ENCODE measurements around the gene GPR35.

The GPR35 gene

DNA sequence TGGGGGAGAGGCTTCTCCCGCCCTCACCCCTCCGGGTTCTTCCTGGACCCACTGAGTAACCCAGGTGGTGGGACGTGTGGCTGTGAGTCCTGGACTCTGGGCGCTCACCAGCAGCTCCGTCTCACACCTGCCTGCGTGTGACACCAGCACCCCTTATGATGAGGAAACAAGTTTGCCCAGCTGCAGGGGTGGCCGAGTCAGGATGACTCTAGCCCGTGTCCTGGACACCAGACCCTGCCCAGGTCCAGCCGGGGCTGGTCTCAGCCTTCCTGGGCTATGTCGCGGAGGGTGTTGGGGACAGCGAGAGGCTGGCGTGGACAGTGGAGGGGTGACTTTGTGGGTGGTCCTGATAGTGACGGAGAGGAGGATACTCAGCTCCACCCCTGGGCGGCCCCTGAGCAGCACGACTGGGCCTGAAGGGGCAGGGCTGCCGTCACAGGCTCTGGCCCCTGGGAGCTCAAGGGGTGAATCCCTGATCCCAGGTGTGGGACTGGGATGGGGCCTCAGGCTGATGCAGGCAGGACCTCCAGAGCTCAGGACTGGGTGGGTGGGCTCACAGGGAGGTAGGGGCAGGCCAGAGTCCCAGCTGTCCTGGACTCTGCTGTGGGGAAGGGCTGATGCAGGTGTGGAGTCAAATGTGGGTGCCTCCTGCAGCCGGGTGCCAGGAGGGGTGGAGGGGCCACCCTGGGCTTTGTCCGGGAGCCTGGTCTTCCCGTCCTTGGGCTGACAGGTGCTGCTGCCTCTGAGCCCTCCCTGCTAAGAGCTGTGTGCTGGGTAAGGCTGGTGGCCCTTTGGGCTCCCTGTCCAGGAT, 3.7 kb downstream of the GPR35 start:
- peaks cover 13% of the 10 kb centered on the region for H3K9me3 ChIP-seq (ENCODE audit: insufficient read depth, low read depth, low read length)
- no peaks in the 10 kb centered on the region for H3K27me3 ChIP-seq (ENCODE audit: insufficient read depth, low read length)
- 77% methylated on average over 20 of the region's 20 CpGs for WGBS
- no peak overlapping the region for H3K4me3 ChIP-seq (ENCODE audit: low read length)
- no peaks in the 10 kb centered on the region for H3K36me3 ChIP-seq (ENCODE audit: insufficient read depth, low read length)
- no peaks in the 10 kb centered on the region for H3K4me1 ChIP-seq (ENCODE audit: insufficient read depth, low read length)
- no peak overlapping the region for H3K27ac ChIP-seq (ENCODE audit: low read depth, low read length)
- no peak overlapping the region for H3K9ac ChIP-seq (ENCODE audit: low read depth, low read length)

DNA sequence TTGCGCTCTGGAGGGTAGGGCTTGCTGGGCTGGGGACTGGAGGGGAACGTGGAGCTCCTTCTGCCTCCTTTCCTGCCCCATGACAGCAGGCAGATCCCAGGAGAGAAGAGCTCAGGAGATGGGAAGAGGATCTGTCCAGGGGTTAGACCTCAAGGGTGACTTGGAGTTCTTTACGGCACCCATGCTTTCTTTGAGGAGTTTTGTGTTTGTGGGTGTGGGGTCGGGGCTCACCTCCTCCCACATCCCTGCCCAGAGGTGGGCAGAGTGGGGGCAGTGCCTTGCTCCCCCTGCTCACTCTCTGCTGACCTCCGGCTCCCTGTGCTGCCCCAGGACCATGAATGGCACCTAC, 4.3 kb downstream of the GPR35 start:
- H3K9me3 ChIP-seq (ENCODE audit: insufficient read depth, low read depth, low read length), result peaks cover 19% of the 10 kb centered on the region
- no peaks in the 10 kb centered on the region for H3K27me3 ChIP-seq (ENCODE audit: insufficient read depth, low read length)
- H3K9ac ChIP-seq (ENCODE audit: low read depth, low read length), result no peak overlapping the region
- H3K36me3 ChIP-seq (ENCODE audit: insufficient read depth, low read length), result no peaks in the 10 kb centered on the region
- 92% methylated on average over 4 of the region's 5 CpGs for WGBS
- H3K4me3 ChIP-seq (ENCODE audit: low read length), result no peak overlapping the region
- no peaks in the 10 kb centered on the region for H3K4me1 ChIP-seq (ENCODE audit: insufficient read depth, low read length)
- H3K27ac ChIP-seq (ENCODE audit: low read depth, low read length), result no peak overlapping the region

DNA sequence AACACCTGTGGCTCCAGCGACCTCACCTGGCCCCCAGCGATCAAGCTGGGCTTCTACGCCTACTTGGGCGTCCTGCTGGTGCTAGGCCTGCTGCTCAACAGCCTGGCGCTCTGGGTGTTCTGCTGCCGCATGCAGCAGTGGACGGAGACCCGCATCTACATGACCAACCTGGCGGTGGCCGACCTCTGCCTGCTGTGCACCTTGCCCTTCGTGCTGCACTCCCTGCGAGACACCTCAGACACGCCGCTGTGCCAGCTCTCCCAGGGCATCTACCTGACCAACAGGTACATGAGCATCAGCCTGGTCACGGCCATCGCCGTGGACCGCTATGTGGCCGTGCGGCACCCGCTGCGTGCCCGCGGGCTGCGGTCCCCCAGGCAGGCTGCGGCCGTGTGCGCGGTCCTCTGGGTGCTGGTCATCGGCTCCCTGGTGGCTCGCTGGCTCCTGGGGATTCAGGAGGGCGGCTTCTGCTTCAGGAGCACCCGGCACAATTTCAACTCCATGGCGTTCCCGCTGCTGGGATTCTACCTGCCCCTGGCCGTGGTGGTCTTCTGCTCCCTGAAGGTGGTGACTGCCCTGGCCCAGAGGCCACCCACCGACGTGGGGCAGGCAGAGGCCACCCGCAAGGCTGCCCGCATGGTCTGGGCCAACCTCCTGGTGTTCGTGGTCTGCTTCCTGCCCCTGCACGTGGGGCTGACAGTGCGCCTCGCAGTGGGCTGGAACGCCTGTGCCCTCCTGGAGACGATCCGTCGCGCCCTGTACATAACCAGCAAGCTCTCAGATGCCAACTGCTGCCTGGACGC, 4.9 kb downstream of the GPR35 start:
- Histone ChIP-seq H3K9me3 (ENCODE audit: insufficient read depth, low read depth, low read length) (peaks cover 24% of the 10 kb centered on the region), H3K36me3 (ENCODE audit: insufficient read depth, low read length) (no peaks in the 10 kb centered on the region), H3K27me3 (ENCODE audit: insufficient read depth, low read length) (no peaks in the 10 kb centered on the region), H3K27ac (ENCODE audit: low read depth, low read length) (no peak overlapping the region), H3K4me3 (ENCODE audit: low read length) (no peak overlapping the region), H3K4me1 (ENCODE audit: insufficient read depth, low read length) (no peaks in the 10 kb centered on the region), H3K9ac (ENCODE audit: low read depth, low read length) (no peak overlapping the region)
- WGBS, result 94% methylated on average over 50 of the region's 50 CpGs

DNA sequence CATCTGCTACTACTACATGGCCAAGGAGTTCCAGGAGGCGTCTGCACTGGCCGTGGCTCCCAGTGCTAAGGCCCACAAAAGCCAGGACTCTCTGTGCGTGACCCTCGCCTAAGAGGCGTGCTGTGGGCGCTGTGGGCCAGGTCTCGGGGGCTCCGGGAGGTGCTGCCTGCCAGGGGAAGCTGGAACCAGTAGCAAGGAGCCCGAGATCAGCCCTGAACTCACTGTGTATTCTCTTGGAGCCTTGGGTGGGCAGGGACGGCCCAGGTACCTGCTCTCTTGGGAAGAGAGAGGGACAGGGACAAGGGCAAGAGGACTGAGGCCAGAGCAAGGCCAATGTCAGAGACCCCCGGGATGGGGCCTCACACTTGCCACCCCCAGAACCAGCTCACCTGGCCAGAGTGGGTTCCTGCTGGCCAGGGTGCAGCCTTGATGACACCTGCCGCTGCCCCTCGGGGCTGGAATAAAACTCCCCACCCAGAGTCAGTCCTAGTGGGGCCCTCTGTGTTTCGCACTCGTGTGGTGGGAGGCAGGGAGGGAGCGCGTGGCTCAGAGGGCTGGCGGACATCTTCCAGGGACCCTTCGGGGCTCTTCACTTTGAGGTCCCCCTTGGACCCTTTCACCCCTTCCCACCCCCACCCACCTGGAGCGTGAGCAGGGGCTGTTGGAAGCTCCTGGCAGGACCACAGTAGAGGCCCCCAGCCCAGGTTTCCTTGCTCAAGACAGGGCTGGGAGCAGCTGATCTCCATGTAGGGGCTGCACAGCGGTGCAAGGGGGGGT, 5.7 kb downstream of the GPR35 start:
- Histone ChIP-seq H3K4me3 (ENCODE audit: low read length) (no peak overlapping the region), H3K9ac (ENCODE audit: low read depth, low read length) (no peak overlapping the region), H3K9me3 (ENCODE audit: insufficient read depth, low read depth, low read length) (peaks cover 30% of the 10 kb centered on the region), H3K27me3 (ENCODE audit: insufficient read depth, low read length) (no peaks in the 10 kb centered on the region), H3K27ac (ENCODE audit: low read depth, low read length) (no peak overlapping the region), H3K36me3 (ENCODE audit: insufficient read depth, low read length) (no peaks in the 10 kb centered on the region), H3K4me1 (ENCODE audit: insufficient read depth, low read length) (no peaks in the 10 kb centered on the region)
- WGBS, result 93% methylated on average over 21 of the region's 21 CpGs

DNA sequence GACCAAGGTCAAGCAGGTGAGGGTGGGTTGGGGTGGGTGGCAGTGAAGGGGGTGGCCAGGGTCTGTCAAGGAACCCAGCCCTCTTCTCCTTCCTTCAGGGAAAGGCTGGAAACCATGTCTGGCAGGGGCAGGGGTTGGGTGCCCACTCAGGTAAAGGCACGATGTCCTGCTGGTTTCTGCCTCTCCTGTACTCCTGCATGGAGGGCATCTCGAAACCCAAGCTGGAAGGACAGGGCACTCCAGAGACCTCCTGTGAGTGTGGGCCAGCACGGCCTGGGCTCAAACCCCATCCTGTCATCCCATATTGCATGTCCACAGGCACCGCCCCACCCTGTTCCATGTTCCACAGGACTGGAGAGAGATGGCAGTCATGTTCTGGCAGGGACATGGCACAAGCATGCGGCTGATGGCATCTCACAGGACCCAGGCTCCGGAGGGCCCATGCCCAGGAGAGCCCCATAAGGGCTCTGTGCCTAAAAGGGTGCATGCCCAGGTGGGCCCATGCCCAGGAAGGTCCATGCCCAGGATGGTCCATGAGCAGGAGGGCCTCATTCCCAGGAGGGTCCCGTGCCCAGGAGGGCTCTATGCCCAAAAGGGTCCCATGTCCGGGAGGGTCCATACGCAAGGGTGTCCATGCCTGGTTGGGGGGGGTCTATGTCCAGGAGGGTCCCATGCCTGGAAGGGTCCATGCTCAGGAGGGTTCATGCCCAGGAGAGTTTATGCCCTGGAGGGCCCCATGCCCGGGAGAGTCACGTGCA, 6.4 kb downstream of the GPR35 start:
- 86% methylated on average over 11 of the region's 11 CpGs for WGBS

DNA sequence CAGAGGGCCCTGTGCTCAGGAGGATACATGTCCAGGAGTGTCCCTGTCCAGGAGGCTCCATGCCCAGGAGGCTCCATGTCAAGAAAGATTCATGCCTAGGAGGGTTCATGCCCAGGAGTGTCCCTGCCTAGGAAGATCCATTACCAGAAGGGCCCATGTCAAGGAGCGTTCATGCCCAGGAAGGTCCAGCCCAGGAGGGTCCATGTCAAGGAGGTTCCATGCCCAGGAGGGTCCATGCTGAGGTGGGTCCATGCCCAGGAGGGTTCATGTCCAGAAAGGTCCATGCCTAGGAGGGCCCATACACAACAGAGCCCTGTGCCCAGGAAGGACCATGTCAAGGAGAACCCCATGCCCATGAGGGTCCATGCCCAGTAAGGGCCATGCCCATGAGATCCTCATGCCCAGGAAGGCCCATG, 7.0 kb downstream of the GPR35 start:
- 94% methylated on average over 1 of the region's 1 CpG for WGBS
- no peaks in the 10 kb centered on the region for H3K4me1 ChIP-seq (ENCODE audit: insufficient read depth, low read length)
- peaks cover 33% of the 10 kb centered on the region for H3K9me3 ChIP-seq (ENCODE audit: insufficient read depth, low read depth, low read length)
- H3K27me3 ChIP-seq (ENCODE audit: insufficient read depth, low read length), result no peaks in the 10 kb centered on the region
- no peak overlapping the region for H3K27ac ChIP-seq (ENCODE audit: low read depth, low read length)
- H3K36me3 ChIP-seq (ENCODE audit: insufficient read depth, low read length), result no peaks in the 10 kb centered on the region
- no peak overlapping the region for H3K9ac ChIP-seq (ENCODE audit: low read depth, low read length)
- no peak overlapping the region for H3K4me3 ChIP-seq (ENCODE audit: low read length)

More for the DNA sequence above, 6.4 kb downstream of the GPR35 start:
- Histone ChIP-seq H3K4me3 (ENCODE audit: low read length) (no peak overlapping the region), H3K9me3 (ENCODE audit: insufficient read depth, low read depth, low read length) (peaks cover 33% of the 10 kb centered on the region), H3K4me1 (ENCODE audit: insufficient read depth, low read length) (no peaks in the 10 kb centered on the region), H3K9ac (ENCODE audit: low read depth, low read length) (no peak overlapping the region), H3K27me3 (ENCODE audit: insufficient read depth, low read length) (no peaks in the 10 kb centered on the region), H3K36me3 (ENCODE audit: insufficient read depth, low read length) (no peaks in the 10 kb centered on the region), H3K27ac (ENCODE audit: low read depth, low read length) (no peak overlapping the region)

DNA sequence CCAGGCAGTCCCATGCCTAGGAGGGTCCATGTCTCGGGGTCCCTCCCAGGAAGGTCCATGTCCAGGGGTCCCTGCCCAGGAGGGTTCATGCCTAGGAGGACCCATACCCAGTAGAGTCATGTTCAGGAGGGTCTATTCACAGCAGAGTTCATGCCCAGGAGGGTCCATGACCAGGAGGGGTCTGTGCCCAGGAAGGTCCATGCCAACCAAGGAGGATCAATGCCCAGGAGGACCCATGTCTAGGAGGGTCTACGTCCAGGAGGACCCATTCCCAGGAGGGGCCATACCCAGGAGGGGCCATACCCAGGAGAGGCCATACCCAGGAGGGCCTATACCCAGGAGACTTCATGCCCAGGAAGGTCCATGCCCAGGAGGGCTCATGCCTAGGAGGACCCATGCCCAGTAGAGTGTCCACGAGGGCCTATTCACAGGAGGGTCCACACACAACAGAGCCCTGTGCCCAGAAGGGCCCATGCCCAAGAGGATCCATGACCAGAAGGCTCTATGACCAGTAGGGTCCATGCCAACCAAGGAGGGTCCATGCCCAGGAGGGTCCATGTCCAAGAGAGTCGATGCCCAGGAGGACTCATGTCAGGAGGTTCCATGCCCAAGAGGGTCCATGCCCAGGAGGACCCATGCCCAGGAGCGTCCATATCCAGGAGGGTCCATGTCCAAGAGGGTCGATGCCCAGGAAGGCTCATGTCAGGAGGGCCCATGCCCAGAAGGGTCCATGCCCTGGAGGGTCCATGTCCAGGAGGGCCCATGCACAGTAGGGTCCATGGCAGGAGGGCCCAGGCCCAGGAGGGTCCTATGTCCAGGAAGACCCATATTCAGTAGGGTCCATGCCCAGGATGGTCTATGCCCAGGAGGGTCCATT, 10.1 kb downstream of the GPR35 start:
- 81% methylated on average over 6 of the region's 6 CpGs for WGBS
- Histone ChIP-seq H3K36me3 (ENCODE audit: insufficient read depth, low read length) (no peaks in the 10 kb centered on the region), H3K4me1 (ENCODE audit: insufficient read depth, low read length) (no peaks in the 10 kb centered on the region)

DNA sequence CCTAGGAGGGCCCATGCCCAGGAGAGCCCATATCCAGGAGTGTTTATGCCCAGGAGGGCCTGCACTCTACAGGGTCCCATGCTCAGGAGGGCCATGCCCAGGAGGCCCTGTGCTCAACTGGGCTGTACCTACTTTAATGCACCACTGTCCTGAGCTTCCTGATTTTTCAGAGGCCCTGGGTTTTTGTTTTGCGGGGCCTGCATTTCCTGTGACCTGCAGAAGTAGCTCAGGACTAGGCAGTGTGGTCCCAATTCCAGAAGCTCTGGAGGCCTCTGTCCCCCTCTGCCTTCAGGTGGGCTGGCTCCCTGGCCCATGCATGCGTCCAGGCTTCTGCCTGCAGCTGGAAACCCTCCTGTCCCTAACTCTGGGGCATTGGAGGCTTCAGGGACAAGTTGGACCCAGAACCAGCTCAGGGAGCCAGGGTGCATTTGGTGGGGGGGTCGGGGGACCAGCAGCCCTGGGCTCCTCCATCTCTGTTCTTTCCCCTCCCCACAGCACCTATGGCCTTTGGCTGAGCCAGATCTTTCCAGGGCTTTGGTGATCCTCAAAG, 10.8 kb downstream of the GPR35 start:
- WGBS, result 81% methylated on average over 3 of the region's 3 CpGs
- H3K27me3 ChIP-seq (ENCODE audit: insufficient read depth, low read length), result no peaks in the 10 kb centered on the region
- H3K4me1 ChIP-seq (ENCODE audit: insufficient read depth, low read length), result no peaks in the 10 kb centered on the region
- no peaks in the 10 kb centered on the region for H3K36me3 ChIP-seq (ENCODE audit: insufficient read depth, low read length)
- H3K27ac ChIP-seq (ENCODE audit: low read depth, low read length), result no peak overlapping the region
- no peak overlapping the region for H3K4me3 ChIP-seq (ENCODE audit: low read length)
- H3K9me3 ChIP-seq (ENCODE audit: insufficient read depth, low read depth, low read length), result peaks cover 33% of the 10 kb centered on the region
- no peak overlapping the region for H3K9ac ChIP-seq (ENCODE audit: low read depth, low read length)

More for the DNA sequence above, 10.1 kb downstream of the GPR35 start:
- Histone ChIP-seq H3K9me3 (ENCODE audit: insufficient read depth, low read depth, low read length) (peaks cover 33% of the 10 kb centered on the region), H3K4me3 (ENCODE audit: low read length) (no peak overlapping the region), H3K27me3 (ENCODE audit: insufficient read depth, low read length) (no peaks in the 10 kb centered on the region), H3K27ac (ENCODE audit: low read depth, low read length) (no peak overlapping the region), H3K9ac (ENCODE audit: low read depth, low read length) (no peak overlapping the region)

DNA sequence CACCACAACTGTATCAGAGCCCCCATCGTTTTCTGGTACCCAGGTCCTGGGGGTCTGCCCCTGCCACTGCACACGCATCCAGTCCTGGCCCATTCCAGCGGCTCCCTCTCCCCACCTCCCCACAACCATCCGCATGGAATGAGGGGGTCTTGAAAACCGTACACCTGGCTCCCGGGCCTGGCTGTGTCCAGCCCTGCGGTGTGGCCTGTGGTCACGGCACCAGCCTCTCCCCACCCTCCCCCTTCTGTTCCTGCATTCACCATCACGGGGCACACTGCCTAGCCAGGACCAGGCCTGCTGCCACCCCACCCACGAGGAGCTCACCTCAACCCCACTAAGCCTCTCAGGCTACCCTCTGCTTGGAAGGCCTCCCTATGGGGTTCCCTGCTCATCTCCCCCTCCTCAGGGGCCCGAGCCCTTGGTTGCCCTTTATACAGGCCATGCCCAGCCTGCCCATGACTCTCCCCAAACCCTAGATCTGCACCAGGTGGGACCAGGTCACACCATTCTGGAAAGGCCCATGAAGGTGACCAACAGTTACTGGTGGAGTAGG, 11.4 kb downstream of the GPR35 start:
- WGBS, result 88% methylated on average over 11 of the region's 11 CpGs
- Histone ChIP-seq H3K27ac (ENCODE audit: low read depth, low read length) (no peak overlapping the region), H3K27me3 (ENCODE audit: insufficient read depth, low read length) (no peaks in the 10 kb centered on the region), H3K9ac (ENCODE audit: low read depth, low read length) (no peak overlapping the region), H3K4me3 (ENCODE audit: low read length) (no peak overlapping the region), H3K36me3 (ENCODE audit: insufficient read depth, low read length) (no peaks in the 10 kb centered on the region), H3K9me3 (ENCODE audit: insufficient read depth, low read depth, low read length) (peaks cover 33% of the 10 kb centered on the region), H3K4me1 (ENCODE audit: insufficient read depth, low read length) (no peaks in the 10 kb centered on the region)

Measured in HUES64 (cell line).